OCI-LY3 (cell line): Measurements from ENCODE around the gene TM9SF3.

Experiments used
- H2AFZ ChIP-seq: fragments of 200-600, 300-600 bp; shearing (Covaris generic); 2 replicates; pipeline ENCODE4 v1.6.0; 2014; ENCODE audit warnings: antibody characterized with exemption, low read depth, low read length
- H3K27ac ChIP-seq: fragments of 200-600, 300-600 bp; sonication (generic); 2 replicates; pipeline ENCODE4 v1.5.1; 2014; ENCODE audit warnings: mild to moderate bottlenecking, low read length, moderate library complexity, mixed read lengths
- H3K27me3 ChIP-seq: fragments of 200-600, 300-600 bp; sonication (generic); 2 replicates; pipeline ENCODE4 v1.6.1; 2014; ENCODE audit warnings: low read depth, low read length, mixed read lengths
- H3K36me3 ChIP-seq: fragments of 200-600, 300-600 bp; sonication (generic); replicated peaks from 2 replicates; pipeline ENCODE3; 2014; ENCODE audit warnings: low read depth, low read length, mixed read lengths
- H3K4me1 ChIP-seq: fragments of 300-600, 200-600 bp; sonication (generic); 2 replicates; pipeline ENCODE4 v1.6.1; 2014; ENCODE audit warnings: low read length, mixed read lengths
- H3K4me2 ChIP-seq: fragments of 200-600, 300-600 bp; sonication (generic); 2 replicates; pipeline ENCODE4 v1.6.1; 2014; ENCODE audit warnings: low read length, mixed read lengths
- H3K4me3 ChIP-seq: fragments of 300-600, 200-600 bp; sonication (generic); 2 replicates; pipeline ENCODE4 v1.5.1; 2014; ENCODE audit warnings: antibody characterized with exemption, mild to moderate bottlenecking, low read length, moderate library complexity
- H3K79me2 ChIP-seq: fragments of 300-600, 200-600 bp; shearing (Covaris generic); 2 replicates; pipeline ENCODE4 v1.6.1; 2014; ENCODE audit warnings: mild to moderate bottlenecking, low read length, mixed read lengths
- H3K9ac ChIP-seq: fragments of 300-600, 200-600 bp; shearing (Covaris generic); 2 replicates; pipeline ENCODE4 v1.6.0; 2014; ENCODE audit warnings: mild to moderate bottlenecking, low read length, moderate library complexity
- H3K9me3 ChIP-seq: fragments of 200-600, 300-600 bp; shearing (Covaris generic); 2 replicates; pipeline ENCODE4 v1.6.1; 2014; ENCODE audit warnings: low read length, mixed read lengths; ENCODE audit not compliant: insufficient read depth
- H4K20me1 ChIP-seq: fragments of 200-600, 300-600 bp; sonication (generic); 2 replicates; pipeline ENCODE4 v1.6.1; 2016; ENCODE audit warnings: low read length, mixed read lengths; ENCODE audit not compliant: insufficient read depth
- CTCF ChIP-seq: fragments of 200-600, 300-600 bp; sonication (generic); IDR thresholded peaks from 2 replicates; pipeline ENCODE4 v1.5.1; 2014; ENCODE audit warnings: antibody characterized with exemption, low read length, low read depth
- EZH2phosphoT487 ChIP-seq: fragments of 200-600 bp; shearing (Covaris generic); IDR thresholded peaks from 2 replicates; pipeline ENCODE4 v1.6.1; 2018; ENCODE audit warnings: antibody characterized with exemption, mixed run types, low read depth

The TM9SF3 gene

GRCh38 chr10:96493254-96493653, 93.6 kb downstream of the TM9SF3 start:
- no peak for TF ChIP-seq CTCF
- no peak for TF ChIP-seq EZH2phosphoT487
- no peak overlapping the region for H3K4me3 ChIP-seq
- H3K9ac ChIP-seq, result no peak overlapping the region
- no peaks in the 10 kb centered on the region for H3K4me1 ChIP-seq
- no peaks in the 10 kb centered on the region for H4K20me1 ChIP-seq
- H3K27ac ChIP-seq, result no peak overlapping the region
- H3K36me3 ChIP-seq, result no peaks in the 10 kb centered on the region
- H3K4me2 ChIP-seq, result no peak overlapping the region
- no peaks in the 10 kb centered on the region for H3K79me2 ChIP-seq
- H3K9me3 ChIP-seq, result no peaks in the 10 kb centered on the region
- H3K27me3 ChIP-seq, result no peaks in the 10 kb centered on the region
- H2AFZ ChIP-seq, result no peak overlapping the region

- peak; percentile 20; the same call in 1 of the 2 replicates for TF ChIP-seq CTCF
- no peak for TF ChIP-seq EZH2phosphoT487
- no peaks in the 10 kb centered on the region for H3K36me3 ChIP-seq
- H2AFZ ChIP-seq, result no peak overlapping the region
- H3K9me3 ChIP-seq, result no peaks in the 10 kb centered on the region
- no peaks in the 10 kb centered on the region for H3K4me1 ChIP-seq
- no peaks in the 10 kb centered on the region for H3K27me3 ChIP-seq
- no peak overlapping the region for H3K4me3 ChIP-seq
- no peaks in the 10 kb centered on the region for H3K79me2 ChIP-seq
- H3K9ac ChIP-seq, result no peak overlapping the region
- H3K27ac ChIP-seq, result no peak overlapping the region
- H4K20me1 ChIP-seq, result no peaks in the 10 kb centered on the region
- no peak overlapping the region for H3K4me2 ChIP-seq
Measured at GRCh38 chr10:96491303-96491702, 95.5 kb downstream of the TM9SF3 start.

GRCh38 chr10:96488161-96488935, 98.5 kb downstream of the TM9SF3 start:
- no peak overlapping the region for H3K4me3 ChIP-seq
- H2AFZ ChIP-seq, result no peak overlapping the region
- H4K20me1 ChIP-seq, result no peaks in the 10 kb centered on the region
- H3K4me2 ChIP-seq, result no peak overlapping the region
- H3K36me3 ChIP-seq, result no peaks in the 10 kb centered on the region
- peaks cover 6% of the 10 kb centered on the region; the same call in 1 of the 2 replicates for H3K27me3 ChIP-seq
- no peak overlapping the region for H3K27ac ChIP-seq
- TF ChIP-seq CTCF (no peak), EZH2phosphoT487 (no peak)
- no peaks in the 10 kb centered on the region for H3K79me2 ChIP-seq
- H3K4me1 ChIP-seq, result no peaks in the 10 kb centered on the region
- H3K9ac ChIP-seq, result no peak overlapping the region
- no peaks in the 10 kb centered on the region for H3K9me3 ChIP-seq

GRCh38 chr10:96482815-96483588, 103.8 kb downstream of the TM9SF3 start:
- no peaks in the 10 kb centered on the region for H3K9me3 ChIP-seq
- no peaks in the 10 kb centered on the region for H4K20me1 ChIP-seq
- H3K79me2 ChIP-seq, result no peaks in the 10 kb centered on the region
- peaks cover 18% of the 10 kb centered on the region for H3K27me3 ChIP-seq
- TF ChIP-seq EZH2phosphoT487 (no peak), CTCF (no peak)
- H3K36me3 ChIP-seq, result no peaks in the 10 kb centered on the region
- no peaks in the 10 kb centered on the region for H3K4me1 ChIP-seq
- H3K4me3 ChIP-seq, result no peak overlapping the region
- H3K4me2 ChIP-seq, result no peak overlapping the region
- no peak overlapping the region for H3K27ac ChIP-seq
- H2AFZ ChIP-seq, result no peak overlapping the region
- no peak overlapping the region for H3K9ac ChIP-seq
